ENCODE results near the gene TRIB2.

TRIB2 gene

GRCh38 chr2:12776521-12776961 is 59.8 kb downstream of the TRIB2 start:
- no peak for DNase-seq (ENCODE audit: low read depth in 2 of 2)

GRCh38 chr2:12778369-12778768 is 61.6 kb downstream of the TRIB2 start:
- no peak for DNase-seq (ENCODE audit: low read depth in 2 of 2)

GRCh38 chr2:12778811-12779579 is 62.3 kb downstream of the TRIB2 start:
- no peak for DNase-seq (ENCODE audit: low read depth in 2 of 2)

GRCh38 chr2:12781329-12781728 is 64.6 kb downstream of the TRIB2 start:
- DNase-seq (ENCODE audit: low read depth in 2 of 2): no peak

GRCh38 chr2:12787891-12788801 is 71.4 kb downstream of the TRIB2 start:
- no peak for DNase-seq (ENCODE audit: low read depth in 2 of 2)

- DNase-seq (ENCODE audit: low read depth in 2 of 2): no peak
These were observed 75.2 kb downstream of the TRIB2 start for GRCh38 chr2:12791906-12792305.

Data from stimulated activated CD4-positive, alpha-beta T cell treated with anti-CD3 and anti-CD28 coated beads, Interleukin-1b, Interleukin-23, amount 100 ng/mL, for 4 hours (primary cell).